IMR-90 (cell line): Measurements from ENCODE around the gene CHN2. TPM values are rescaled to one million over a fixed set of nuclear protein-coding genes. Genes with fewer than 3 reads are reported as not detected.

ENCODE experiments used
- ATAC-seq: fragments of 200-7000 bp; cut with Tn5 transposase; 2 replicates; pipeline ENCODE4 v1.9.1; 2020; ENCODE audit warnings: low read depth, mild to moderate bottlenecking, moderate library complexity
- BruUV-seq: library from RNA; stranded (reverse); fragments of 400-500 nt; replicated peaks from 2 replicates; lab custom pipeline; 2021; lab: Mats Ljungman, UMichigan
- CTCF ChIA-PET: fragments of 300-600 bp; formaldehyde crosslinking; extraction: SDS; loops from one replicate; lab custom pipeline; 2021; ENCODE audit warnings: antibody characterized with exemption; lab: Yijun Ruan, JAX
- POLR2A ChIA-PET: fragments of 300-600 bp; sonication (Branson Sonifier 250); formaldehyde crosslinking; loops from one replicate; lab custom pipeline; 2022; ENCODE audit warnings: antibody characterized with exemption; ENCODE audit not compliant: unreplicated experiment; lab: Charles Lee
- DNase-seq: peaks from one replicate; pipeline ENCODE4 v3.0.0; 2013
- H2AFZ ChIP-seq: replicated peaks from 2 replicates; pipeline ENCODE3; 2013; ENCODE audit warnings: low read length, mild to moderate bottlenecking; ENCODE audit not compliant: poor library complexity
- H2AK5ac ChIP-seq: 2 replicates; pipeline ENCODE4 v1.6.1; 2013; ENCODE audit warnings: low read depth, low read length, inconsistent platforms
- H2AK9ac ChIP-seq: replicated peaks from 2 replicates; pipeline ENCODE3; 2013; ENCODE audit warnings: mild to moderate bottlenecking, low read depth, low read length, moderate library complexity; ENCODE audit not compliant: poor library complexity
- H2BK120ac ChIP-seq: 2 replicates; pipeline ENCODE4 v1.6.1; 2013; ENCODE audit warnings: low read depth, low read length, inconsistent platforms
- H2BK15ac ChIP-seq: 3 replicates; pipeline ENCODE4 v1.6.1; 2013; ENCODE audit warnings: low read depth, low read length, inconsistent platforms
- H2BK20ac ChIP-seq: 2 replicates; pipeline ENCODE4 v1.6.1; 2013; ENCODE audit warnings: low read depth, mild to moderate bottlenecking, inconsistent platforms, low read length, moderate library complexity
- H2BK5ac ChIP-seq: 2 replicates; pipeline ENCODE4 v1.6.1; 2013; ENCODE audit warnings: mild to moderate bottlenecking, low read depth, low read length, inconsistent platforms; ENCODE audit not compliant: poor library complexity, severe bottlenecking
- H3K14ac ChIP-seq: replicated peaks from 2 replicates; pipeline ENCODE4 v1.6.1; 2013; ENCODE audit warnings: low read depth, low read length, inconsistent platforms
- H3K18ac ChIP-seq: 2 replicates; pipeline ENCODE4 v1.6.1; 2013; ENCODE audit warnings: low read depth, low read length, control low read depth
- H3K23ac ChIP-seq: 2 replicates; pipeline ENCODE4 v1.6.1; 2013; ENCODE audit warnings: low read depth, low read length, inconsistent platforms
- H3K27ac ChIP-seq: 2 replicates; pipeline ENCODE4 v1.5.1; 2013; ENCODE audit warnings: mild to moderate bottlenecking, control low read depth, low read length; ENCODE audit not compliant: insufficient read depth
- H3K27me3 ChIP-seq: 2 replicates; pipeline ENCODE4 v1.6.1; 2013; ENCODE audit warnings: low read length; ENCODE audit not compliant: control insufficient read depth, insufficient read depth
- H3K36me3 ChIP-seq: 2 replicates; pipeline ENCODE4 v1.6.1; 2013; ENCODE audit warnings: low read length, mixed read lengths; ENCODE audit not compliant: control insufficient read depth, insufficient read depth
- H3K4ac ChIP-seq: 2 replicates; pipeline ENCODE4 v1.6.1; 2013; ENCODE audit warnings: low read depth, low read length, inconsistent platforms
- H3K4me1 ChIP-seq: 2 replicates; pipeline ENCODE4 v1.6.1; 2013; ENCODE audit warnings: low read length, mixed read lengths; ENCODE audit not compliant: control insufficient read depth, insufficient read depth
- H3K4me2 ChIP-seq: 2 replicates; pipeline ENCODE4 v1.6.1; 2013; ENCODE audit warnings: low read depth, mild to moderate bottlenecking, control low read depth, low read length, moderate library complexity
- H3K4me3 ChIP-seq: 2 replicates; pipeline ENCODE4 v1.5.1; 2013; ENCODE audit warnings: low read depth, mild to moderate bottlenecking, control low read depth, low read length, moderate library complexity; ENCODE audit not compliant: insufficient read depth
- H3K56ac ChIP-seq: 2 replicates; pipeline ENCODE4 v1.6.1; 2013; ENCODE audit warnings: low read length, inconsistent platforms; ENCODE audit not compliant: insufficient read depth; ENCODE audit errors: extremely low read depth
- H3K79me1 ChIP-seq, 2 experiments: 2 replicates each; pipeline ENCODE4 v1.6.1; 2013; ENCODE audit warnings: low read length in 2 of 2, inconsistent platforms in 1 of 2, low read depth in 1 of 2
- H3K9ac ChIP-seq: 2 replicates; pipeline ENCODE4 v1.6.1; 2013; ENCODE audit warnings: low read depth, low read length, control low read depth
- H3K9me1 ChIP-seq: 2 replicates; pipeline ENCODE4 v1.6.1; 2013; ENCODE audit warnings: low read length, inconsistent platforms; ENCODE audit not compliant: insufficient read depth
- H3K9me3 ChIP-seq: 2 replicates; pipeline ENCODE4 v1.6.1; 2013; ENCODE audit warnings: low read length; ENCODE audit not compliant: control insufficient read depth, insufficient read depth
- H4K20me1 ChIP-seq: 2 replicates; pipeline ENCODE4 v1.6.1; 2013; ENCODE audit warnings: low read length, inconsistent platforms; ENCODE audit not compliant: insufficient read depth
- H4K5ac ChIP-seq: 2 replicates; pipeline ENCODE4 v1.6.1; 2013; ENCODE audit warnings: mild to moderate bottlenecking, low read depth, low read length, control low read depth
- H4K8ac ChIP-seq, 2 experiments: 2 replicates each; pipeline ENCODE4 v1.6.1; 2013; ENCODE audit warnings: low read depth in 2 of 2, low read length in 2 of 2, control low read depth in 1 of 2, inconsistent platforms in 1 of 2
- H4K91ac ChIP-seq: 2 replicates; pipeline ENCODE4 v1.6.1; 2013; ENCODE audit warnings: low read depth, low read length, inconsistent platforms; ENCODE audit not compliant: insufficient read depth
- BHLHE40 ChIP-seq: fragments of 150-350 bp; IDR thresholded peaks from 2 replicates; pipeline ENCODE4 v1.6.1; 2016; ENCODE audit warnings: mild to moderate bottlenecking, low read depth, low read length
- CEBPB ChIP-seq: IDR thresholded peaks from 2 replicates; pipeline ENCODE4 v1.6.1; 2012; ENCODE audit warnings: low read depth, low read length, improper control_type of control experiment
- CHD1 ChIP-seq: IDR thresholded peaks from 2 replicates; pipeline ENCODE4 v1.6.1; 2012; ENCODE audit warnings: low read depth, low read length, improper control_type of control experiment
- ELK1 ChIP-seq: fragments of 150-350 bp; IDR thresholded peaks from 2 replicates; pipeline ENCODE4 v1.6.1; 2016; ENCODE audit warnings: low read depth, mild to moderate bottlenecking, low read length, moderate library complexity, borderline replicate concordance
- FOS ChIP-seq: fragments of 150-350 bp; IDR thresholded peaks from 2 replicates; pipeline ENCODE4 v1.6.1; 2016; ENCODE audit warnings: low read depth, low read length
- MAFK ChIP-seq: IDR thresholded peaks from 2 replicates; pipeline ENCODE4 v1.6.1; 2012; ENCODE audit warnings: low read depth, low read length, improper control_type of control experiment
- MAZ ChIP-seq: IDR thresholded peaks from 2 replicates; pipeline ENCODE4 v1.6.1; 2012; ENCODE audit warnings: low read depth, mild to moderate bottlenecking, low read length, improper control_type of control experiment, moderate library complexity, borderline replicate concordance
- MXI1 ChIP-seq: IDR thresholded peaks from 2 replicates; pipeline ENCODE4 v1.6.1; 2012; ENCODE audit warnings: low read depth, mild to moderate bottlenecking, low read length, moderate library complexity, borderline replicate concordance
- NFE2L2 ChIP-seq: fragments of 150-350 bp; IDR thresholded peaks from 2 replicates; pipeline ENCODE4 v1.6.1; 2016; ENCODE audit warnings: low read depth, mild to moderate bottlenecking, low read length
- POLR2A ChIP-seq: IDR thresholded peaks from 2 replicates; pipeline ENCODE4 v1.6.1; 2012; ENCODE audit warnings: mild to moderate bottlenecking, low read depth, low read length
- RAD21 ChIP-seq: IDR thresholded peaks from 2 replicates; pipeline ENCODE4 v1.6.1; 2012; ENCODE audit warnings: low read length, improper control_type of control experiment
- RCOR1 ChIP-seq: IDR thresholded peaks from 2 replicates; pipeline ENCODE4 v1.6.1; 2012; ENCODE audit warnings: mild to moderate bottlenecking, low read length, improper control_type of control experiment; ENCODE audit not compliant: insufficient replicate concordance
- RFX5 ChIP-seq: IDR thresholded peaks from 2 replicates; pipeline ENCODE4 v1.8.0; 2012; ENCODE audit warnings: low read depth, mild to moderate bottlenecking, low read length, moderate library complexity
- SMC3 ChIP-seq: fragments of 150-350 bp; IDR thresholded peaks from 2 replicates; pipeline ENCODE4 v1.6.1; 2016; ENCODE audit warnings: low read depth, mild to moderate bottlenecking, antibody characterized with exemption, low read length, moderate library complexity
- WGBS, 2 experiments: methylation state at CpG; one replicate each; pipeline versions ENCODE4 v1.1.5 to v1.1.7; 2013; ENCODE audit warnings: missing lambda C conversion rate in 2 of 2; ENCODE audit not compliant: insufficient read length in 1 of 2; ENCODE audit errors: extremely low coverage in 2 of 2; 5-methylcytosine and 5-hydroxymethylcytosine counted together
- dilution Hi-C: fragments of 300-500 bp; cut with HindIII; formaldehyde crosslinking; loops from one replicate; pipeline ENCODE4 v1.14.3; 2018; ENCODE audit warnings: low sequenced_read_pairs; ENCODE audit not compliant: unreplicated experiment
- in situ Hi-C: fragments of 300-500 bp; cut with MboI; formaldehyde crosslinking; loops from 3 replicates; pipeline ENCODE4 v1.14.3; 2019; ENCODE audit warnings: low sequenced_read_pairs, inconsistent platforms, mixed read lengths
- intact Hi-C: fragments of 100-400 bp; cut with micrococcal nuclease; formaldehyde crosslinking; loops from 2 replicates; pipeline ENCODE4 v1.10.0; 2022
- polyA plus RNA-seq, 3 experiments: library from polyadenylated mRNA; depleted of rRNA; stranded (reverse); fragments of >200 nt; gene quantifications; 2 replicates each; pipeline ENCODE4 v1.2.3, GENCODE V29; 2012; ENCODE audit warnings: low replicate concordance in 1 of 3
- total RNA-seq: library from RNA; depleted of rRNA; stranded (reverse); fragments of >200 nt; gene quantifications from 2 replicates; pipeline ENCODE4 v1.2.3, GENCODE V29; 2012
- TF ChIP-seq, protein P1 (sequence below): conservative IDR thresholded peaks from 2 replicates; pipeline ENCODE4 v1.5.1; 2012; ENCODE audit warnings: mild to moderate bottlenecking, low read depth, low read length, improper control_type of control experiment
- TF ChIP-seq, protein P2 (sequence below): fragments of 150-350 bp; IDR thresholded peaks from 2 replicates; pipeline ENCODE4 v1.6.1; 2017; ENCODE audit warnings: mild to moderate bottlenecking, antibody characterized with exemption, low read length, low read depth

The CHN2 gene
- total and polyA plus RNA-seq, 2 of the 4 experiments (the other 2 are of a cell fraction): not detected

DNA sequence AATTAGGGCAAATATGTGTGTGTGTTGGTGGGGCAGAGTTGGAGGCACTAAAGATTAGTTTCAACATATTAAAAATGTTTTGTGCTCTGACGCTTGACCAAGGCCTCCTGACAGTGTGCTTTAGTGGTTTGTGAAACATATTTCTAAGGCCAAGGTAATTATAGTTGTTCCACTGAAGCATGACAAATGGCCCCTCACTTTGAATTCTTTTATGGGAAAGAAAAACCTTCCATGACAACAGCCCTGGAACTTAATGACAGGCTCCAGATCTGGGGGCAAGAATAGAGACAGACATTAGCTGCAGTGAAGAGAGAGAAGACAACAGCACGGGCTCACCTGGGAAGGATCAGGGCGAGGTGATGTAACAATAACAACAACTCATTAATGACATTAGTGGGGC lies 155.8 kb downstream of the CHN2 start:
- BruUV-seq: no TSS peak
- Histone ChIP-seq H4K20me1 (no peaks in the 10 kb centered on the region), H3K18ac (no peak overlapping the region), H4K5ac (no peak overlapping the region), H4K91ac (no peak overlapping the region), H2BK5ac (no peak overlapping the region), H2BK20ac (no peak overlapping the region), H2AFZ (no peak overlapping the region), H2BK120ac (no peak overlapping the region), H3K9me3 (no peaks in the 10 kb centered on the region), H2AK9ac (no peak overlapping the region), H2AK5ac (no peak overlapping the region), H3K27ac (no peak overlapping the region), H2BK15ac (no peak overlapping the region), H3K9ac (no peak overlapping the region), H3K4me2 (no peak overlapping the region), H3K23ac (no peak overlapping the region), H3K9me1 (no peaks in the 10 kb centered on the region), H3K4me3 (no peak overlapping the region), H3K27me3 (no peaks in the 10 kb centered on the region), H3K4ac (no peak overlapping the region), H3K14ac (no peak overlapping the region), H3K56ac (no peak overlapping the region), H3K79me1 (no peaks in the 10 kb centered on the region), H3K4me1 (no peaks in the 10 kb centered on the region), H3K36me3 (no peaks in the 10 kb centered on the region), H4K8ac (no peak overlapping the region)
- intact Hi-C loops: no loop called here
- DNase-seq: no peak
- CTCF ChIA-PET: no interaction called here
- no peak for ATAC-seq
- dilution Hi-C loops: no loop called here
- 30% methylated on average over 2 of the region's 3 CpGs; no CpG with 5 or more reads in 1 of the 2 experiments for WGBS, 2 experiments
- POLR2A ChIA-PET: no interaction called here
- TF ChIP-seq MAFK (no peak), BHLHE40 (no peak), SMC3 (no peak), RCOR1 (no peak), POLR2A (no peak), ELK1 (no peak), FOS (no peak), NFE2L2 (no peak), CEBPB (no peak), MAZ (no peak), CHD1 (no peak), MXI1 (no peak), RFX5 (no peak), RAD21 (no peak)
- TF ChIP-seq, protein P1, sequence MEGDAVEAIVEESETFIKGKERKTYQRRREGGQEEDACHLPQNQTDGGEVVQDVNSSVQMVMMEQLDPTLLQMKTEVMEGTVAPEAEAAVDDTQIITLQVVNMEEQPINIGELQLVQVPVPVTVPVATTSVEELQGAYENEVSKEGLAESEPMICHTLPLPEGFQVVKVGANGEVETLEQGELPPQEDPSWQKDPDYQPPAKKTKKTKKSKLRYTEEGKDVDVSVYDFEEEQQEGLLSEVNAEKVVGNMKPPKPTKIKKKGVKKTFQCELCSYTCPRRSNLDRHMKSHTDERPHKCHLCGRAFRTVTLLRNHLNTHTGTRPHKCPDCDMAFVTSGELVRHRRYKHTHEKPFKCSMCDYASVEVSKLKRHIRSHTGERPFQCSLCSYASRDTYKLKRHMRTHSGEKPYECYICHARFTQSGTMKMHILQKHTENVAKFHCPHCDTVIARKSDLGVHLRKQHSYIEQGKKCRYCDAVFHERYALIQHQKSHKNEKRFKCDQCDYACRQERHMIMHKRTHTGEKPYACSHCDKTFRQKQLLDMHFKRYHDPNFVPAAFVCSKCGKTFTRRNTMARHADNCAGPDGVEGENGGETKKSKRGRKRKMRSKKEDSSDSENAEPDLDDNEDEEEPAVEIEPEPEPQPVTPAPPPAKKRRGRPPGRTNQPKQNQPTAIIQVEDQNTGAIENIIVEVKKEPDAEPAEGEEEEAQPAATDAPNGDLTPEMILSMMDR: no peak
- TF ChIP-seq, protein P2, sequence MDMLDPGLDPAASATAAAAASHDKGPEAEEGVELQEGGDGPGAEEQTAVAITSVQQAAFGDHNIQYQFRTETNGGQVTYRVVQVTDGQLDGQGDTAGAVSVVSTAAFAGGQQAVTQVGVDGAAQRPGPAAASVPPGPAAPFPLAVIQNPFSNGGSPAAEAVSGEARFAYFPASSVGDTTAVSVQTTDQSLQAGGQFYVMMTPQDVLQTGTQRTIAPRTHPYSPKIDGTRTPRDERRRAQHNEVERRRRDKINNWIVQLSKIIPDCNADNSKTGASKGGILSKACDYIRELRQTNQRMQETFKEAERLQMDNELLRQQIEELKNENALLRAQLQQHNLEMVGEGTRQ: no peak
- in situ Hi-C loops: no loop called here
